ENCODE data around the gene SUSD5. TPM values are rescaled to one million over a fixed set of nuclear protein-coding genes. Genes with fewer than 3 reads are reported as not detected.

The SUSD5 gene
- total and polyA plus RNA-seq, 2 of the 4 experiments (the other 2 are of a cell fraction): 1.4 to 2.9 TPM

DNA sequence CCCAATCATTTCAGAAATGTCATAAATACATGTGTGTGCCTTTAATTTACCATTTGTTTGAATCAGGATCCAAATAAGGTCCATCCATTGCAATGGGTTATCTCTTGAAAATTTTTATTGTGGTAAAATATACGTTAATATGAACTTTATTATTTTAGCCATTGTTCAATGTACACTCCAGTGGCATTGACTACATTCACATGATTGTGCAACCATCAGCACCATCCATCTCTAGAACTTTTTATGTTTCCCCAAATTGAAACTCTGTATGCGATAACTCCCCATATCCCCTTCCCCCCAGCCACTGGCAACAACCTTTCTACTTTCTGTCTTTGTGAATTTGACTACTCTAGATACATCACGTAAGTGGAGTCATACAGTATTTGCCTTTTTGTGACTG is 92.8 kb downstream of the SUSD5 start:
- no peak for TF ChIP-seq BHLHE40 (IDR thresholded peaks at IDR 0.05; ENCODE audit: low read depth, low read length)
- TF ChIP-seq CEBPB (IDR thresholded peaks at IDR 0.05; ENCODE audit: low read depth, low read length): peak; percentile 50; the same call in 1 of the 2 replicates
- TF ChIP-seq FOS (IDR thresholded peaks at IDR 0.05; ENCODE audit: low read depth, low read length): no peak
- TF ChIP-seq NFE2L2 (IDR thresholded peaks at IDR 0.05; ENCODE audit: low read depth, low read length): no peak
- no CpG with 5 or more reads among the region's 3 CpGs for WGBS, 2 experiments (ENCODE audit: extremely low coverage in 2 of 2, insufficient read length in 1 of 2)
- Histone ChIP-seq H2AFZ (replicated peaks; ENCODE audit: low read length, poor library complexity) (no peak overlapping the region), H3K4ac (ENCODE audit: low read depth, low read length) (no peak overlapping the region), H3K79me1 (ENCODE audit: low read depth in 1 of 2, low read length in 2 of 2) (peaks cover 13 to 23% of the 10 kb centered on the region in 2 experiments), H3K27ac (ENCODE audit: insufficient read depth, low read length) (no peak overlapping the region), H3K9me1 (ENCODE audit: insufficient read depth, low read length) (peaks cover 4% of the 10 kb centered on the region), H2BK5ac (ENCODE audit: low read depth, low read length, poor library complexity, severe bottlenecking) (no peak overlapping the region), H3K14ac (replicated peaks; ENCODE audit: low read depth, low read length) (no peak overlapping the region), H4K91ac (ENCODE audit: insufficient read depth, low read depth, low read length) (no peak overlapping the region), H3K56ac (ENCODE audit: extremely low read depth, insufficient read depth, low read length) (no peak overlapping the region), H3K27me3 (ENCODE audit: control insufficient read depth, insufficient read depth, low read length) (no peaks in the 10 kb centered on the region), H3K36me3 (ENCODE audit: control insufficient read depth, insufficient read depth, low read length) (peaks cover 28% of the 10 kb centered on the region), H2BK120ac (ENCODE audit: low read depth, low read length) (no peak overlapping the region), H3K4me1 (ENCODE audit: control insufficient read depth, insufficient read depth, low read length) (0 out of 2 replicates have a peak, but pooled peaks cover 1% of the 10 kb centered on the region), H4K5ac (ENCODE audit: low read depth, low read length) (no peak overlapping the region), H2BK15ac (ENCODE audit: low read depth, low read length) (no peak overlapping the region), H3K4me3 (ENCODE audit: insufficient read depth, low read depth, low read length) (no peak overlapping the region), H4K8ac (ENCODE audit: low read depth in 2 of 2, low read length in 2 of 2) (no peak overlapping the region), H2BK20ac (ENCODE audit: low read depth, low read length) (no peak overlapping the region), H3K23ac (ENCODE audit: low read depth, low read length) (no peak overlapping the region), H4K20me1 (ENCODE audit: insufficient read depth, low read length) (no peaks in the 10 kb centered on the region), H2AK5ac (ENCODE audit: low read depth, low read length) (no peak overlapping the region), H3K18ac (ENCODE audit: low read depth, low read length) (no peak overlapping the region), H3K9me3 (ENCODE audit: control insufficient read depth, insufficient read depth, low read length) (no peaks in the 10 kb centered on the region), H3K9ac (ENCODE audit: low read depth, low read length) (no peak overlapping the region), H2AK9ac (replicated peaks; ENCODE audit: low read depth, low read length, poor library complexity) (no peak overlapping the region), H3K4me2 (ENCODE audit: low read depth, low read length) (no peak overlapping the region)
- POLR2A ChIA-PET (ENCODE audit: unreplicated experiment): no interaction called here
- intact Hi-C loops (cut with micrococcal nuclease): no loop called here
- in situ Hi-C loops (cut with MboI; ENCODE audit: low sequenced_read_pairs): no loop called here
- DNase-seq: no peak
- dilution Hi-C loops (cut with HindIII; ENCODE audit: low sequenced_read_pairs, unreplicated experiment): loop anchor here (25.0 kb wide), 1 partner anchor 261 kb away; no protein-coding TSS in a partner anchor
- no peak for ATAC-seq (ENCODE audit: low read depth)
- no TSS peak for BruUV-seq (replicated peaks)
- CTCF ChIA-PET: no interaction called here

All from IMR-90 (cell line).